GM12878 (cell line): Measurements from ENCODE around the gene ATRN. TPM values are rescaled to one million over a fixed set of nuclear protein-coding genes. Genes with fewer than 3 reads are reported as not detected.

Source experiments
- ATAC-seq: fragments of 200-7000 bp; cut with Tn5 transposase; 3 replicates; pipeline ENCODE4 v1.9.1; 2020; ENCODE audit warnings: mild to moderate bottlenecking, moderate library complexity
- BruUV-seq: library from RNA; stranded (reverse); fragments of 400-500 nt; replicated peaks from 2 replicates; lab custom pipeline; 2021; lab: Mats Ljungman, UMichigan
- CTCF ChIA-PET: fragments of 300-600 bp; sonication (Branson Sonifier 250); formaldehyde crosslinking; extraction: SDS; loops from one replicate; lab custom pipeline; 2021; ENCODE audit warnings: inconsistent platforms; lab: Yijun Ruan, JAX
- POLR2A ChIA-PET: fragments of 350-600 bp; formaldehyde crosslinking; extraction: SDS; loops from one replicate; lab custom pipeline; 2021; ENCODE audit warnings: inconsistent platforms; lab: Charles Lee
- RAD21 ChIA-PET: fragments of 300-600 bp; sonication (Branson Sonifier 250); formaldehyde crosslinking; loops from one replicate; lab custom pipeline; 2023; ENCODE audit warnings: antibody characterized with exemption; ENCODE audit not compliant: unreplicated experiment; lab: Charles Lee
- SMC1A ChIA-PET: fragments of 300-600 bp; sonication (Branson Sonifier 250); formaldehyde crosslinking; loops from one replicate; lab custom pipeline; 2023; ENCODE audit not compliant: unreplicated experiment, uncharacterized antibody; lab: Charles Lee
- DNase-seq: peaks from one replicate; pipeline ENCODE4 v3.0.0-alpha.2; 2011; ENCODE audit warnings: low read depth, low spot score
- FAIRE-seq: peaks from 3 replicates; lab custom pipeline; 2011; peaks lifted over from hg19 to GRCh38; lab: Jason Lieb, UNC
- H2AFZ ChIP-seq: 2 replicates; pipeline ENCODE4 v1.6.0; 2011; ENCODE audit warnings: low read depth, low read length, control low read depth; ENCODE audit not compliant: control insufficient read depth
- H3K27ac ChIP-seq: 2 replicates; pipeline ENCODE4 v1.5.1; 2011; ENCODE audit warnings: control low read depth; ENCODE audit not compliant: control insufficient read depth, insufficient read depth
- H3K27me3 ChIP-seq, 2 experiments: replicated peaks in 1 of 2; 2 replicates each; pipeline versions ENCODE4 v1.6.0 to v1.6.1; 2011; ENCODE audit warnings: low read length in 1 of 2; ENCODE audit not compliant: control insufficient read depth in 2 of 2, insufficient read depth in 2 of 2
- H3K36me3 ChIP-seq, 2 experiments: 2 replicates each; pipeline ENCODE4 v1.5.1; 2011; ENCODE audit warnings: low read length in 1 of 2; ENCODE audit not compliant: control insufficient read depth in 2 of 2, insufficient read depth in 2 of 2
- H3K4me1 ChIP-seq: 2 replicates; pipeline ENCODE4 v1.6.1; 2011; ENCODE audit warnings: mild to moderate bottlenecking, low read length, moderate library complexity, mixed read lengths; ENCODE audit not compliant: control insufficient read depth, insufficient read depth
- H3K4me2 ChIP-seq: 2 replicates; pipeline ENCODE4 v1.6.0; 2011; ENCODE audit warnings: control low read depth; ENCODE audit not compliant: control insufficient read depth, insufficient read depth
- H3K4me3 ChIP-seq: fragments of 200-600 bp; sonication (generic); 2 replicates; pipeline ENCODE4 v1.5.1; 2016
- H3K79me2 ChIP-seq: 2 replicates; pipeline ENCODE4 v1.6.0; 2011; ENCODE audit warnings: low read length; ENCODE audit not compliant: control insufficient read depth, insufficient read depth
- H3K9ac ChIP-seq: 2 replicates; pipeline ENCODE4 v1.8.0; 2011; ENCODE audit warnings: low read length, control low read depth, mixed read lengths; ENCODE audit not compliant: control insufficient read depth, insufficient read depth
- H3K9me3 ChIP-seq: replicated peaks from 3 replicates; pipeline ENCODE4 v1.5.1; 2011; ENCODE audit warnings: mild to moderate bottlenecking, low read length; ENCODE audit not compliant: control insufficient read depth, insufficient read depth
- H4K20me1 ChIP-seq: 2 replicates; pipeline ENCODE4 v1.6.0; 2011; ENCODE audit not compliant: control insufficient read depth, insufficient read depth
- BMI1 ChIP-seq: fragments of 450-650 bp; IDR thresholded peaks from 2 replicates; pipeline ENCODE4 v1.6.1; 2016; ENCODE audit warnings: mild to moderate bottlenecking, moderate library complexity, borderline replicate concordance
- CEBPB ChIP-seq, 2 experiments: fragments of 150-350 bp in 1 of 2; IDR thresholded peaks; 2 replicates each; pipeline ENCODE4 v1.6.1; 2012 to 2014; ENCODE audit warnings: low read depth in 2 of 2, low read length in 2 of 2, borderline replicate concordance in 1 of 2, inconsistent platforms in 1 of 2
- ESRRA ChIP-seq: IDR thresholded peaks from 2 replicates; pipeline ENCODE4 v1.6.1; 2012; ENCODE audit warnings: mild to moderate bottlenecking, low read length, improper control_type of control experiment
- JUND ChIP-seq: IDR thresholded peaks from 2 replicates; pipeline ENCODE4 v1.6.1; 2012; ENCODE audit warnings: low read depth, mild to moderate bottlenecking, low read length, improper control_type of control experiment, moderate library complexity
- KAT2A ChIP-seq: conservative IDR thresholded peaks from 2 replicates; pipeline ENCODE4 v1.6.1; 2011; ENCODE audit warnings: low read depth, low read length; ENCODE audit not compliant: control insufficient read depth
- PAX8 ChIP-seq: fragments of 450-650 bp; IDR thresholded peaks from 2 replicates; pipeline ENCODE4 v1.6.1; 2017; ENCODE audit warnings: mild to moderate bottlenecking, moderate library complexity
- RBBP5 ChIP-seq: fragments of 200-600 bp; sonication (generic); conservative IDR thresholded peaks from 2 replicates; pipeline ENCODE4 v1.6.1; 2016
- SP1 ChIP-seq: IDR thresholded peaks from one replicate; pipeline ENCODE4 v1.6.1; 2011; ENCODE audit warnings: low read depth, low read length
- STAT1 ChIP-seq: fragments of 450-650 bp; conservative IDR thresholded peaks from 2 replicates; pipeline ENCODE4 v1.6.1; 2014; ENCODE audit warnings: antibody characterized with exemption, mild to moderate bottlenecking
- SUZ12 ChIP-seq: fragments of 200-600 bp; sonication (generic); IDR thresholded peaks from one replicate; pipeline ENCODE4 v1.6.1; 2018; ENCODE audit warnings: antibody characterized with exemption, mild to moderate bottlenecking; ENCODE audit not compliant: unreplicated experiment
- ZZZ3 ChIP-seq: IDR thresholded peaks from 2 replicates; pipeline ENCODE4 v1.6.1; 2011; ENCODE audit warnings: low read depth; ENCODE audit not compliant: control insufficient read depth, insufficient read length
- WGBS: methylation state at CpG from one replicate; pipeline ENCODE4 v1.1.6; 2016; ENCODE audit warnings: low lambda C conversion rate; ENCODE audit not compliant: insufficient replicate concordance, insufficient coverage; ENCODE audit errors: missing lambda C conversion rate; 5-methylcytosine and 5-hydroxymethylcytosine counted together
- in situ Hi-C: fragments of 300-500 bp; cut with MboI; formaldehyde crosslinking; loops from 9 replicates; pipeline ENCODE4 v1.14.3; 2018; ENCODE audit warnings: mixed read lengths
- intact Hi-C: fragments of 100-400 bp; cut with micrococcal nuclease; formaldehyde crosslinking; loops from one replicate; pipeline ENCODE4 v1.14.2; 2022; ENCODE audit not compliant: unreplicated experiment
- polyA plus RNA-seq, 11 experiments: library from polyadenylated mRNA; depleted of rRNA in 4 of 11; unstranded in 6 of 11; stranded (reverse) in 5 of 11; fragments of >200 nt; fragmentation: Nextera tagmentation in 4 of 11; fragmentation: Illumina TruSeq in 1 of 11; extraction: Ambion mirVana in 4 of 11; extraction: Trizol in 1 of 11; gene quantifications; 1 replicate in 1 of 11; 2 replicates in 10 of 11; pipeline versions ENCODE4 v1.2.1 to v1.2.3, GENCODE V29; 2011 to 2016; ENCODE audit warnings: inconsistent platforms in 2 of 11, missing spikeins in 2 of 11, low read depth in 1 of 11
- total RNA-seq, 4 experiments: library from RNA; depleted of rRNA in 3 of 4; stranded (reverse); fragments of >200 nt in 3 of 4; fragmentation: Illumina TruSeq in 1 of 4; extraction: Trizol in 1 of 4; gene quantifications; 2 replicates each; pipeline versions ENCODE4 v1.2.1 to v1.2.3, GENCODE V29; 2013 to 2021
- TF ChIP-seq, protein P1 (sequence below): IDR thresholded peaks from 2 replicates; pipeline ENCODE4 v1.6.1; 2012; ENCODE audit warnings: mild to moderate bottlenecking, low read depth, low read length

ATRN gene
- total and polyA plus RNA-seq, 10 of the 15 experiments (the other 5 are each of a cell fraction or from before 2014, with no cell fraction given) = 0.71 to 11.6 (median 6.9) TPM

- in situ Hi-C loops = no loop called here
- Histone ChIP-seq H3K79me2 (no peaks in the 10 kb centered on the region), H3K9me3 (no peaks in the 10 kb centered on the region), H3K27me3 (no peaks in the 10 kb centered on the region), H3K4me3 (no peak overlapping the region), H4K20me1 (no peaks in the 10 kb centered on the region), H3K9ac (no peak overlapping the region), H3K4me1 (no peaks in the 10 kb centered on the region), H3K27ac (no peak overlapping the region), H2AFZ (no peak overlapping the region)
- no peak for FAIRE-seq
- no TSS peak for BruUV-seq
- SMC1A ChIA-PET = interaction anchor here (1.0 kb wide), 1 partner anchor 19 kb away, joined by 4 read pairs; no protein-coding TSS in a partner anchor
- POLR2A ChIA-PET = no interaction called here
- DNase-seq = no peak
- 96% methylated on average over 6 of the region's 6 CpGs for WGBS
- no peak for ATAC-seq
- CTCF ChIA-PET = no interaction called here
- TF ChIP-seq BMI1 (no peak), SUZ12 (no peak), ESRRA (no peak), PAX8 (no peak), STAT1 (no peak), CEBPB (IDR thresholded peaks at IDR 0.05; ENCODE audit: borderline replicate concordance in 1 of 2, low read depth in 2 of 2, low read length in 2 of 2) (no peak), ZZZ3 (no peak), RBBP5 (no peak), JUND (no peak), KAT2A (no peak), SP1 (no peak)
- TF ChIP-seq, protein P1, sequence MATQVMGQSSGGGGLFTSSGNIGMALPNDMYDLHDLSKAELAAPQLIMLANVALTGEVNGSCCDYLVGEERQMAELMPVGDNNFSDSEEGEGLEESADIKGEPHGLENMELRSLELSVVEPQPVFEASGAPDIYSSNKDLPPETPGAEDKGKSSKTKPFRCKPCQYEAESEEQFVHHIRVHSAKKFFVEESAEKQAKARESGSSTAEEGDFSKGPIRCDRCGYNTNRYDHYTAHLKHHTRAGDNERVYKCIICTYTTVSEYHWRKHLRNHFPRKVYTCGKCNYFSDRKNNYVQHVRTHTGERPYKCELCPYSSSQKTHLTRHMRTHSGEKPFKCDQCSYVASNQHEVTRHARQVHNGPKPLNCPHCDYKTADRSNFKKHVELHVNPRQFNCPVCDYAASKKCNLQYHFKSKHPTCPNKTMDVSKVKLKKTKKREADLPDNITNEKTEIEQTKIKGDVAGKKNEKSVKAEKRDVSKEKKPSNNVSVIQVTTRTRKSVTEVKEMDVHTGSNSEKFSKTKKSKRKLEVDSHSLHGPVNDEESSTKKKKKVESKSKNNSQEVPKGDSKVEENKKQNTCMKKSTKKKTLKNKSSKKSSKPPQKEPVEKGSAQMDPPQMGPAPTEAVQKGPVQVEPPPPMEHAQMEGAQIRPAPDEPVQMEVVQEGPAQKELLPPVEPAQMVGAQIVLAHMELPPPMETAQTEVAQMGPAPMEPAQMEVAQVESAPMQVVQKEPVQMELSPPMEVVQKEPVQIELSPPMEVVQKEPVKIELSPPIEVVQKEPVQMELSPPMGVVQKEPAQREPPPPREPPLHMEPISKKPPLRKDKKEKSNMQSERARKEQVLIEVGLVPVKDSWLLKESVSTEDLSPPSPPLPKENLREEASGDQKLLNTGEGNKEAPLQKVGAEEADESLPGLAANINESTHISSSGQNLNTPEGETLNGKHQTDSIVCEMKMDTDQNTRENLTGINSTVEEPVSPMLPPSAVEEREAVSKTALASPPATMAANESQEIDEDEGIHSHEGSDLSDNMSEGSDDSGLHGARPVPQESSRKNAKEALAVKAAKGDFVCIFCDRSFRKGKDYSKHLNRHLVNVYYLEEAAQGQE = no peak
- TF ChIP-seq, all 136 proteins: peak for 0
- RAD21 ChIA-PET = no interaction called here
- H3K4me2 ChIP-seq = no peak overlapping the region
- H3K36me3 ChIP-seq = no peaks in the 10 kb centered on the region; a peak in 2 of 4 replicates
- intact Hi-C loops = no loop called here
These were observed 73.2 kb downstream of the ATRN start for GRCh38 chr20:3543901-3544507.
